ENCODE data around the gene STYXL2.
A peak's percentile ranks its signal among the peaks of the same experiment; 100 is the strongest.

The STYXL2 gene

DNA sequence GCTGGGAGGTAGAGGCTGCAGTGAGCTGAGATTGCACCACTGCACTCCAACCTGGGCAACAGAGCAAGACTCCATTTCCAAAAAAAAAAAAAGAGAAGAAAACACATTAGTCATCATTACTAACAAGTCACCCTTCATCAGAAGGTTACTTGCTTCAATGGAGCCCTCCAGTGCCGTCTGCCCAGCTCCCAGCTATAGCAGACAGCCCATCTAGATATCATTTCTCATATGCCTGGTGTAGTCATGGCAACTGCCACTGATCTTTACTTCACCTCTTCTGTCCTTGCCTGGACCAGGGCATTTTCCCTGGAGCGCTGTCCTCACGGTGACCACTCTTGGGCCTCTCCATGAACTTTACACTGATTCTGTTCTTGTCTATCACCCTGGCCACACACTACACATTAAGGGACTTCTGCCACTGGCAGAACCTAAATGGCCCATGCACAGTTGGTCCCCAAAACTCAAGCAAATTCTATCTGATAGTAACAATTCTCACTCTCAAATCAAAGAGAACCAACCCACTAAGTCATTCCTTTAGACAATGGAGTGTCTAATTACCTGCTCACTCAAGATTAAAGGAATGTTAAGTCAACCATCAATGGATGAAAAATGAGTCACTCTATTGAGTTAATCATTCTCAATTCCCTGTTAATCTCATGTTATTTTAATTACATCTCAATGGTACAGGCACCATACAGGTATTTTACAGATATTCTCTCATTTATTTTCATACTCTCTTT lies 16.6 kb upstream of the STYXL2 start:
- Histone ChIP-seq H3K36me3 (ENCODE audit: control insufficient read depth, insufficient read depth, low read length) (no peaks in the 10 kb centered on the region), H3K9me3 (ENCODE audit: control insufficient read depth, low read length) (no peaks in the 10 kb centered on the region), H3K4me3 (ENCODE audit: insufficient read depth, low read depth, low read length, poor library complexity, severe bottlenecking) (no peak overlapping the region), H3K27ac (ENCODE audit: insufficient read depth, low read length, poor library complexity, severe bottlenecking) (no peak overlapping the region), H3K4me1 (ENCODE audit: control insufficient read depth, insufficient read depth, low read length, poor library complexity, severe bottlenecking) (no peaks in the 10 kb centered on the region), H3K27me3 (replicated peaks; ENCODE audit: control insufficient read depth, insufficient read depth, low read length, poor library complexity, severe bottlenecking) (no peaks in the 10 kb centered on the region)
- no peak for DNase-seq

DNA sequence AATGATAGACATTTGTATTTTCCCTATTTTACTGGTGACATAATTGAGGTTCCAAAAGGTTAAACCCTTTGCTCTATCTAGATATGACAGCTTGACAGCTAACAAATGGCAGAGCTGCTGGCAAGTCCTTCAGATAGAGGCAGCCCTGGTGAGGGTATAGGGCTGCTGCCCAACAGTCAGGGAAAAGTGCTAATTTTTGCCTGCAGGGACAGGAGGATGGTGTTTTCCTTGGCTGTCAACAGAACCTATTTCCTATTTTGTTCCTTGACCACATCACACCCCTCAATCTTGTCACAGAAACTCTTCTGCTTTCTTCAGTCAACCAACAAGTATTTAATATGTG lies 16.0 kb upstream of the STYXL2 start:
- no peak for DNase-seq
- no peaks in the 10 kb centered on the region for H3K9me3 ChIP-seq (ENCODE audit: control insufficient read depth, low read length)
- no peaks in the 10 kb centered on the region for H3K27me3 ChIP-seq (replicated peaks; ENCODE audit: control insufficient read depth, insufficient read depth, low read length, poor library complexity, severe bottlenecking)
- H3K4me3 ChIP-seq (ENCODE audit: insufficient read depth, low read depth, low read length, poor library complexity, severe bottlenecking): no peak overlapping the region
- H3K36me3 ChIP-seq (ENCODE audit: control insufficient read depth, insufficient read depth, low read length): no peaks in the 10 kb centered on the region
- no peak overlapping the region for H3K27ac ChIP-seq (ENCODE audit: insufficient read depth, low read length, poor library complexity, severe bottlenecking)
- H3K4me1 ChIP-seq (ENCODE audit: control insufficient read depth, insufficient read depth, low read length, poor library complexity, severe bottlenecking): no peaks in the 10 kb centered on the region

DNA sequence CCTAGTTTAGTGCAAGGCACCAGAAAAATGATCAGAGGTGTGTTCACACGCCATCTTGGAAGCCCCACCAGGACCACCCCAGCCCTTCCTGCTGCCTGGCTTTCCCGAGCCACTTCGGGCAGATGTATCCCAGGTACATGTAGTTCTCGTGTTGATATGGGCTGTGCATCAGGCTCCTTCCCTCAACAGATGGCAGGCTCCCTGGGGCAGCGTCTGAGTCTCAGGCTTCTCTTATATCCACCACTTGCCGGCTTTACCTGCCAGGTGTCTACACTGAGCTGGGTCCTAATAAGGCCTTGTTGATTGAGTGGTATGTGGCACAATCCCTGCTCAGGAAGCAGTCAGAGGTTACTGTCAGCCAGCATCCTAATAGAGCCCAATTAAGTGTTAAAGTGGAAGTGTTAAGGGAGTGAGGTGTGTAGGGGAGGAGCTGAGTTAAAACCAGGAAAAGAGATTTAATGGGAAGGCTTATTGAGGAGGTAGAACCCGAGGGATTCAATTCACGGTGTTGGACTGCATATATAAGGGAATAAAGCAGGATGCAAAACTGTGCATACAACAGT lies 12.2 kb upstream of the STYXL2 start:
- H3K27ac ChIP-seq (ENCODE audit: insufficient read depth, low read length, poor library complexity, severe bottlenecking): no peak overlapping the region
- H3K4me1 ChIP-seq (ENCODE audit: control insufficient read depth, insufficient read depth, low read length, poor library complexity, severe bottlenecking): no peaks in the 10 kb centered on the region
- H3K4me3 ChIP-seq (ENCODE audit: insufficient read depth, low read depth, low read length, poor library complexity, severe bottlenecking): no peak overlapping the region
- H3K27me3 ChIP-seq (replicated peaks; ENCODE audit: control insufficient read depth, insufficient read depth, low read length, poor library complexity, severe bottlenecking): no peaks in the 10 kb centered on the region
- H3K36me3 ChIP-seq (ENCODE audit: control insufficient read depth, insufficient read depth, low read length): no peaks in the 10 kb centered on the region
- no peaks in the 10 kb centered on the region for H3K9me3 ChIP-seq (ENCODE audit: control insufficient read depth, low read length)
- DNase-seq: no peak

DNA sequence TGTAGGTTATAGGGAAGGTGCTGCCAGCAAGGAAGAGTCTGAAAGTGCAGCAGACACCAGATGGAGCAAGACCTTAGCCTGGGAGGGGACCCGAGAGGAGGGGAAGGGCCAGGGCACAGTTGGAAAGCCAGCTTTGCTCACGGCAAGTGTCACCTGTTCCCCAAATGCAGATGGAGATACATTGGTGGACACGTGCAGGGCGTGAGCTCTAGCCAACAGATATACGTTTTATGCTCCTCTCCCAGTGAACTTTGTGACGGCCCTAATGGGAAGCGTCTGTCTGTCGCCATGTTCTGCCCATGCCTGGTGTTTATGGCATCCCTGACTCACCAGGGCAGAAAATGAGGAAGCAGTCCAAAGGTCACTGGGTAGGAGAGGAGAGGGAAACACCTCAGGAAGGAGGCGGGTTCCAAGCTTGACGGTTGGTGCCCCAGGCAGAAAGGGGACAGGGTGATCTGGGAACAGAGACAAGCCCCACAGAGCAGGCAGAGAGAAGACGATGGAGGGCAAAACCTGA lies 11.3 kb upstream of the STYXL2 start:
- Histone ChIP-seq H3K27me3 (replicated peaks; ENCODE audit: control insufficient read depth, insufficient read depth, low read length, poor library complexity, severe bottlenecking) (no peaks in the 10 kb centered on the region), H3K4me3 (ENCODE audit: insufficient read depth, low read depth, low read length, poor library complexity, severe bottlenecking) (no peak overlapping the region), H3K36me3 (ENCODE audit: control insufficient read depth, insufficient read depth, low read length) (no peaks in the 10 kb centered on the region), H3K27ac (ENCODE audit: insufficient read depth, low read length, poor library complexity, severe bottlenecking) (no peak overlapping the region), H3K9me3 (ENCODE audit: control insufficient read depth, low read length) (no peaks in the 10 kb centered on the region), H3K4me1 (ENCODE audit: control insufficient read depth, insufficient read depth, low read length, poor library complexity, severe bottlenecking) (no peaks in the 10 kb centered on the region)
- DNase-seq: no peak

DNA sequence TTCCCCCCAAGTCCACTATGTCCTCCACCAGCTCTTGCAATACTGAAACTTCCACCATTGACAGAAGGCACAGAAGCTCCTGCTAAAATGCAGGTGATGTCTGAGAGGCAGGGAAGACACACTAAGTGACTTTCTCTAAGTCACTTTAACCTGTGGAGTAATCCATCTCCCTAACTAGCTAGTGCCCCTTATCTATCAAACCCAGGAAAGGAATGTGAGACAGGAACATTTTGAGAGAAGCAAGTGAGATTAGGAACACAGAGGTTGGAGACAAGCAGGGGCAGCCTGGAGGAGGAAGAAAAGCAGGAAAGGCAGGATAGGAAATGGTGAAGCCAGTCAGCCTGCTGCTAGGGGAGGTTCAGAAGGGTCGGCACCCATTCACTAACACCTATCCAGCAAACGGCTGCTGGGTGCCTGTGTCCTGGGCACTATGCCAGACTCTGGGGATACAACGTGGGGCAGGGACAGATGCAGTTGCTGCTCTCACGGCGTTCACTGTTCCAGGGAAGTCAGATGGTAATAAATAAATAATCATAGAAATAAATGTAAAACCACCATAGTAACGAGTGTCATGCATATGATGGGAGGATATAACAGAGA lies 10.7 kb upstream of the STYXL2 start:
- no peak for DNase-seq
- no peaks in the 10 kb centered on the region for H3K27me3 ChIP-seq (replicated peaks; ENCODE audit: control insufficient read depth, insufficient read depth, low read length, poor library complexity, severe bottlenecking)
- H3K9me3 ChIP-seq (ENCODE audit: control insufficient read depth, low read length): no peaks in the 10 kb centered on the region
- no peak overlapping the region for H3K27ac ChIP-seq (ENCODE audit: insufficient read depth, low read length, poor library complexity, severe bottlenecking)
- H3K36me3 ChIP-seq (ENCODE audit: control insufficient read depth, insufficient read depth, low read length): no peaks in the 10 kb centered on the region
- H3K4me1 ChIP-seq (ENCODE audit: control insufficient read depth, insufficient read depth, low read length, poor library complexity, severe bottlenecking): no peaks in the 10 kb centered on the region
- no peak overlapping the region for H3K4me3 ChIP-seq (ENCODE audit: insufficient read depth, low read depth, low read length, poor library complexity, severe bottlenecking)

DNA sequence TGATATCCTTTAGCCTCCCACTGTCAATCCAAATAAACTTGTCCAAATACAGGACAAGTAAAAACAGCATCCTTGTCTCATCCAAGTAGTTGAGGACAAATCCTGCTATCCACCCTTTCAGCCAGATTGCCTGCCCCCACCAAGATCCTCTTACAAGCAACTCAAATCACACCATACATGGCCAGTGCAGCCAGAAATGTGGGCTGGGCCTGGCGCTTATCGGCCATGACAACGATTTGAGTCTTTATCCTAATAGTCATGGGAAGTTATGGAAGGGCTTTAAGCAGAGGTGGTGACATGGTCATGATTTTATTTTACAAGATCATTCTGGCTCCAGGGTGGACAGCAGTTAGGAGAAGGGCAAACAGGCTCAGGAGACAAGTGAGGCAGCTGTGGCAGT lies 10.0 kb upstream of the STYXL2 start:
- no peaks in the 10 kb centered on the region for H3K27me3 ChIP-seq (replicated peaks; ENCODE audit: control insufficient read depth, insufficient read depth, low read length, poor library complexity, severe bottlenecking)
- no peak for DNase-seq
- no peak overlapping the region for H3K4me3 ChIP-seq (ENCODE audit: insufficient read depth, low read depth, low read length, poor library complexity, severe bottlenecking)
- H3K4me1 ChIP-seq (ENCODE audit: control insufficient read depth, insufficient read depth, low read length, poor library complexity, severe bottlenecking): no peaks in the 10 kb centered on the region
- H3K27ac ChIP-seq (ENCODE audit: insufficient read depth, low read length, poor library complexity, severe bottlenecking): no peak overlapping the region
- no peaks in the 10 kb centered on the region for H3K9me3 ChIP-seq (ENCODE audit: control insufficient read depth, low read length)
- H3K36me3 ChIP-seq (ENCODE audit: control insufficient read depth, insufficient read depth, low read length): no peaks in the 10 kb centered on the region

DNA sequence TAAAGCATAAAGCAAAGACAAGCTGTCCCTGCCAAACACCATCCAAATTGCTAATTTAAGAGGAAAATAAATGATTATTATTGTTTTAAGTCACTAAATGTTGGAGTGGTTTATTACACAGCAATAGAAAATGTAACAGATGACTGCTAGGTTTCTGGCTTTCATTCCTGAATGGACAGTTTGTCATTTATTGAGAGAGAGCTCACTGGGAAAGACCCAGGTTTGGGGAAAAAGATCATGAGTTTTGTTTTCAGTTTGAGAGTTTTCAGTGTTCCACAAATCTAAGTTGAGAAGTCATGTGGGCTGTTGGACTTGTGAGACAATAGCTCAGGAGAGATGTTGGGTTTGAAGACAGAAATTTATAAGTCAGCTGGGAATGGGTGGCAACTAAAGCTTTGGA lies 9.1 kb upstream of the STYXL2 start:
- DNase-seq: no peak
- no peaks in the 10 kb centered on the region for H3K36me3 ChIP-seq (ENCODE audit: control insufficient read depth, insufficient read depth, low read length)
- no peak overlapping the region for H3K4me3 ChIP-seq (ENCODE audit: insufficient read depth, low read depth, low read length, poor library complexity, severe bottlenecking)
- peaks cover 4% of the 10 kb centered on the region for H3K4me1 ChIP-seq (ENCODE audit: control insufficient read depth, insufficient read depth, low read length, poor library complexity, severe bottlenecking)
- H3K27me3 ChIP-seq (replicated peaks; ENCODE audit: control insufficient read depth, insufficient read depth, low read length, poor library complexity, severe bottlenecking): no peaks in the 10 kb centered on the region
- no peak overlapping the region for H3K27ac ChIP-seq (ENCODE audit: insufficient read depth, low read length, poor library complexity, severe bottlenecking)
- no peaks in the 10 kb centered on the region for H3K9me3 ChIP-seq (ENCODE audit: control insufficient read depth, low read length)

DNA sequence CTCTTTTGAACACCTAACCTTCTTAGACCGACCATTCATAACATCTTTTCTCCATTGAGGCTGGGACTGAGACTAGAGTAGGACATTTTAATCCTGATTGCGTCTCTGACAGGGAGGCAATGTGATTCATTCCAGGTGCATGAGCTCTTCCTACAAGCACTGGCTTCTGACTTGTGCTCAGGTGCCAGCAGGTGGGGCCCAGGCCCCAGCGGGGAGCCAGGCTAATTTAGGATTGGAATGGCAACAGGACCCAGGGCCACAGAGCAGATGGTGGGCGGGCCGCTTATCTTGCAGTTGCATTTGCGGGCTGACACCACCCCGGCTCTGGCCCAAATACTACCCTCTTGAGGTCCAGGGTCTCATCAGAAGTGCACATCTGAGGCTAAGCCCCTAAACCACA lies 7.8 kb upstream of the STYXL2 start:
- no peak for DNase-seq
- H3K9me3 ChIP-seq (ENCODE audit: control insufficient read depth, low read length): no peaks in the 10 kb centered on the region
- no peak overlapping the region for H3K4me3 ChIP-seq (ENCODE audit: insufficient read depth, low read depth, low read length, poor library complexity, severe bottlenecking)
- H3K4me1 ChIP-seq (ENCODE audit: control insufficient read depth, insufficient read depth, low read length, poor library complexity, severe bottlenecking): peaks cover 13% of the 10 kb centered on the region
- H3K27me3 ChIP-seq (replicated peaks; ENCODE audit: control insufficient read depth, insufficient read depth, low read length, poor library complexity, severe bottlenecking): no peaks in the 10 kb centered on the region
- no peaks in the 10 kb centered on the region for H3K36me3 ChIP-seq (ENCODE audit: control insufficient read depth, insufficient read depth, low read length)
- H3K27ac ChIP-seq (ENCODE audit: insufficient read depth, low read length, poor library complexity, severe bottlenecking): no peak overlapping the region

DNA sequence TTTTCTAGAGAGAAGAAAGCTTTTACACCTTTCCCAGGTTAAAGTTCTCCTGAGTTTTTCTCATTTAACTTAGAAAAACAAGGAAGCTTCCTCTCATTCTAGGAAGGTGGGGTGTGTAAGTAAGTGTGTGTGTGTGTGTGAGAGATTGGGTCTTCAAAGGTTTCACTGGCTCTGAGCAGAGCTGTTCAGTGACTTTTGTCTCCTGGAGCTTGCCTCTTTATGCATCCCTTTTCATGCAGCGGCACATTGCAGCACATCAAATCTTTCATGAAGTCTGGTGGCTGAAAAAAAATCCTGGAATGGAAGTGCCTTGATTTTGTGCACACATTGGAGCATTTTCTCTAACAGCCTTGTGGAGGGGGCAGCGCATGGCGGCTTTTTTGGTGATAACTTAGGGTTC lies 7.1 kb upstream of the STYXL2 start:
- Histone ChIP-seq H3K27me3 (replicated peaks; ENCODE audit: control insufficient read depth, insufficient read depth, low read length, poor library complexity, severe bottlenecking) (no peaks in the 10 kb centered on the region), H3K27ac (ENCODE audit: insufficient read depth, low read length, poor library complexity, severe bottlenecking) (no peak overlapping the region), H3K4me1 (ENCODE audit: control insufficient read depth, insufficient read depth, low read length, poor library complexity, severe bottlenecking) (peaks cover 13% of the 10 kb centered on the region), H3K36me3 (ENCODE audit: control insufficient read depth, insufficient read depth, low read length) (no peaks in the 10 kb centered on the region), H3K4me3 (ENCODE audit: insufficient read depth, low read depth, low read length, poor library complexity, severe bottlenecking) (no peak overlapping the region), H3K9me3 (ENCODE audit: control insufficient read depth, low read length) (no peaks in the 10 kb centered on the region)
- DNase-seq: no peak

DNA sequence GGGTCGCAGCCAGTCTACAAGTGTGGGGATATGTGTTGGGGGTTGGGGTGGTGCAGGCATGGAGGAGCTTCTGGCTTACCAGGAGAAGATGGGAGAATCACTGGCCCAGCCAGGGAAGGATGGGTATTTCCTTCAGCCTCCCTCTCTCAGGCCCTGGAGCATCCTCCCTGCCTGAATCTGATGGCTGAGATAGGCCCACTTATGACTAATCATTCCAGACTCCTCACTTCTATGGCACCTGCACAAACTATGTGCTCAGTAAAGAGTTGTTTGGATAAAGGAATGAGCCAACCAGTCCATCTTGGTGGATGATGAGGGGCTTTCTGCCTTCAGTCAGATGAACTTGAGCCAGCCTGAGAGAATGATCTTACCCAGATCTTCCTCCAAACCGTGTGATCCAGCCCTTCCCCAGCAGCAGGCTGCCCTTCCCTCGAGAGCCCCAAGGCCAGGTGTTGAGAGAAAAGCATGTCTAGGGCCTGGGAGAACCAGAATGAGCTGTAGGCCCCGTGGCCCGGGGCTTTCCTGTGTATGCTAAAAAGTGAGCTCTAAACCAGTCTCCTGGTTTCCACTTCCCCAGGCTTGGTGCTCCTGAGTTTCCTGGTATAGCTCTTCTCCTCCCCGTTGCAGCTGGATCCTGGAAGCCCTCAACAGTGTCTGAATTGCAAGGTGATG lies 5.0 kb upstream of the STYXL2 start:
- Histone ChIP-seq H3K36me3 (ENCODE audit: control insufficient read depth, insufficient read depth, low read length) (no peaks in the 10 kb centered on the region), H3K27me3 (replicated peaks; ENCODE audit: control insufficient read depth, insufficient read depth, low read length, poor library complexity, severe bottlenecking) (no peaks in the 10 kb centered on the region), H3K4me3 (ENCODE audit: insufficient read depth, low read depth, low read length, poor library complexity, severe bottlenecking) (no peak overlapping the region), H3K27ac (ENCODE audit: insufficient read depth, low read length, poor library complexity, severe bottlenecking) (peak overlapping the region; percentile 15), H3K9me3 (ENCODE audit: control insufficient read depth, low read length) (no peaks in the 10 kb centered on the region), H3K4me1 (ENCODE audit: control insufficient read depth, insufficient read depth, low read length, poor library complexity, severe bottlenecking) (peaks cover 13% of the 10 kb centered on the region)
- no peak for DNase-seq
